GM19372 (cell line): ENCODE results near the gene EHBP1.

Source experiments
- ATAC-seq: cut with Tn5 transposase; IDR thresholded peaks from one replicate; pipeline ENCODE4 v1.9.1; 2021; ENCODE audit warnings: mild to moderate bottlenecking, low read depth, moderate library complexity; ENCODE audit not compliant: unreplicated experiment

Gene EHBP1

GRCh38 chr2:62774555-62775366 lies 69.2 kb downstream of the EHBP1 start:
- no peak for ATAC-seq

- no peak for ATAC-seq
Measured at GRCh38 chr2:62775367-62775668, 69.8 kb downstream of the EHBP1 start.

GRCh38 chr2:62783679-62784078 lies 78.2 kb downstream of the EHBP1 start:
- ATAC-seq: no peak

- no peak for ATAC-seq
Measured at GRCh38 chr2:62784341-62784740, 78.8 kb downstream of the EHBP1 start.

GRCh38 chr2:62785216-62785615 lies 79.7 kb downstream of the EHBP1 start:
- peak; percentile 51 for ATAC-seq

GRCh38 chr2:62785810-62786597 lies 80.5 kb downstream of the EHBP1 start:
- no peak for ATAC-seq

- no peak for ATAC-seq
Measured at GRCh38 chr2:62787386-62787785, 81.9 kb downstream of the EHBP1 start.

- no peak for ATAC-seq
Measured at GRCh38 chr2:62789518-62789917, 84.0 kb downstream of the EHBP1 start.

- ATAC-seq: no peak
Measured at GRCh38 chr2:62789918-62790317, 84.4 kb downstream of the EHBP1 start.

GRCh38 chr2:62792408-62792807 lies 86.9 kb downstream of the EHBP1 start:
- ATAC-seq: no peak

- ATAC-seq: no peak
Measured at GRCh38 chr2:62793213-62793612, 87.7 kb downstream of the EHBP1 start.

GRCh38 chr2:62794791-62795190 lies 89.3 kb downstream of the EHBP1 start:
- ATAC-seq: no peak

GRCh38 chr2:62795341-62795740 lies 89.8 kb downstream of the EHBP1 start:
- no peak for ATAC-seq

GRCh38 chr2:62797107-62797506 lies 91.6 kb downstream of the EHBP1 start:
- ATAC-seq: no peak

GRCh38 chr2:62800618-62801017 lies 95.1 kb downstream of the EHBP1 start:
- ATAC-seq: no peak

GRCh38 chr2:62801110-62801509 lies 95.6 kb downstream of the EHBP1 start:
- no peak for ATAC-seq

GRCh38 chr2:62801814-62802523 lies 96.5 kb downstream of the EHBP1 start:
- no peak for ATAC-seq

- no peak for ATAC-seq
Measured at GRCh38 chr2:62803961-62804360, 98.4 kb downstream of the EHBP1 start.

GRCh38 chr2:62806231-62806630 lies 100.7 kb downstream of the EHBP1 start:
- no peak for ATAC-seq

GRCh38 chr2:62808554-62808953 lies 103.0 kb downstream of the EHBP1 start:
- ATAC-seq: no peak

GRCh38 chr2:62811086-62811485 lies 105.6 kb downstream of the EHBP1 start:
- ATAC-seq: no peak
